ENCODE results near the gene CEP19.

CEP19 gene

GRCh38 chr3:196741249-196741889 is 29.3 kb upstream of the CEP19 start:
- no peak for ATAC-seq
- TF ChIP-seq TOX (CRISPR knock-in tag; IDR thresholded peaks at IDR 0.05; ENCODE audit: borderline replicate concordance) (no peak), OSR1 (CRISPR knock-in tag; IDR thresholded peaks at IDR 0.05) (no peak), CSDC2 (CRISPR knock-in tag; IDR thresholded peaks at IDR 0.05) (no peak), TCF4 (CRISPR knock-in tag; IDR thresholded peaks at IDR 0.05; ENCODE audit: borderline replicate concordance) (no peak), ZNF565 (CRISPR knock-in tag; conservative IDR thresholded peaks at IDR 0.05; ENCODE audit: low read depth) (no peak), POU6F1 (CRISPR knock-in tag; IDR thresholded peaks at IDR 0.05; ENCODE audit: borderline replicate concordance, low read depth) (no peak), SNAI2 (CRISPR knock-in tag; IDR thresholded peaks at IDR 0.05) (no peak), ZC3H10 (CRISPR knock-in tag; IDR thresholded peaks at IDR 0.05) (no peak), BACH2 (CRISPR knock-in tag; IDR thresholded peaks at IDR 0.05; ENCODE audit: borderline replicate concordance) (no peak), ZFP3 (CRISPR knock-in tag; IDR thresholded peaks at IDR 0.05) (no peak), ZNF8 (CRISPR knock-in tag; IDR thresholded peaks at IDR 0.05) (no peak), TSHZ2 (CRISPR knock-in tag; IDR thresholded peaks at IDR 0.05) (no peak), RARB (CRISPR knock-in tag; IDR thresholded peaks at IDR 0.05) (no peak), CSRNP3 (CRISPR knock-in tag; IDR thresholded peaks at IDR 0.05) (no peak)

DNA sequence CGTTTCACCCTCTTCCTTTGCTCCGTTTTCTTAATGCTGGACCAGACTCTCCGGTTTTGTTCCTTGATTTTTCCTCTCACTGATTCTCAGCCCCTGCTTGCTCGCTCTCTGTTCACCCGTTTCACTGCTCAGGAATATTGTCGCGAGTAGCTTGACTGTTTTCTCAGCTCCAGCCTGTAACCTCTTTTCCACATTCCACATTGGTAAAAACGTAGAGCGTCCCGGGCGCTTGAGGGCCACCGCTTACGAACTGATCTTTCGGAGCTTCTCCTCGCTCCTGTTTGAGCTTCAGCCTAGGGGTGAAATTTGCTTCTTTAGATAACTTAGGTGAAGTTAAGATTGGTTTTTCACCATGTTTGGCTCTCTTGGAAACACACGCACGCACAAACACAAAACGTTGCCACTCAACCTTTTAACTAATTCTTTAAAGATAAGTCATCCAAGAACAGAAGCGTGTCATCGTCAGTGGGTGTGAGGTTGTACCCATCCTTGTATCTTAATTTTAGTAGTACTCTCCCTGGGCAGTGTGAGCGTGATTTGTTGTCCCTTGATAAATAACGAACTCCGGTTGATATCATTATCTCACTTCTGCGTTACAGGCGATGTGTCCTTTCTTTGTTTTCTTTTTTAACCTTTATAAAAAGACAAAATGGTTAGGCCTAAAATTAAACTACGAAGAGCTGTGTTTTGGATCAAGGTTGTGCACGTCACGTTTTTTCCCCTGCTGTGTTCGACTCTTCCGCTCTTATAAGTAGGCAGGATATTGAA is 28.6 kb upstream of the CEP19 start:
- TF ChIP-seq ZFP30 (CRISPR knock-in tag; IDR thresholded peaks at IDR 0.05) (no peak), PPARA (CRISPR knock-in tag; IDR thresholded peaks at IDR 0.05; ENCODE audit: borderline replicate concordance) (no peak), TOX (CRISPR knock-in tag; IDR thresholded peaks at IDR 0.05; ENCODE audit: borderline replicate concordance) (no peak), POU6F1 (CRISPR knock-in tag; IDR thresholded peaks at IDR 0.05; ENCODE audit: borderline replicate concordance, low read depth) (no peak)

GRCh38 chr3:196739671-196740480 is 27.8 kb upstream of the CEP19 start, which contains the start of gene PAK2:
Gene PAK2 (plus strand): TSS chr3:196739857. CDS start chr3:196782647, 42,790 bp downstream.
- peak; percentile 92 for ATAC-seq
- TF ChIP-seq PATZ1 (CRISPR knock-in tag; IDR thresholded peaks at IDR 0.05; ENCODE audit: borderline replicate concordance) (peak; percentile 99), RARB (CRISPR knock-in tag; IDR thresholded peaks at IDR 0.05) (no peak), TSHZ2 (CRISPR knock-in tag; IDR thresholded peaks at IDR 0.05) (no peak), ZC3H10 (CRISPR knock-in tag; IDR thresholded peaks at IDR 0.05) (no peak), ISL1 (CRISPR knock-in tag; IDR thresholded peaks at IDR 0.05) (no peak), SNAI2 (CRISPR knock-in tag; IDR thresholded peaks at IDR 0.05) (no peak), CSDC2 (CRISPR knock-in tag; IDR thresholded peaks at IDR 0.05) (no peak)

More for the DNA sequence above, 28.6 kb upstream of the CEP19 start:
- peak; percentile 51 for ATAC-seq
